Vagina (tissue), 2 donors: Measurements from ENCODE around the gene ACIN1. TPM values are rescaled to one million over a fixed set of nuclear protein-coding genes. Genes with fewer than 3 reads are reported as not detected.
A peak's percentile ranks its signal among the peaks of the same experiment; 100 is the strongest.

ENCODE experiments used
- DNase-seq, 2 donors: peaks; one replicate each; pipeline ENCODE4 v3.0.0-alpha.2; 2017; ENCODE audit errors: extremely low spot score in 2 of 2
- H3K27ac ChIP-seq: fragments of 200-600 bp; sonication (generic); one replicate; pipeline ENCODE4 v1.5.1; 2019
- H3K27me3 ChIP-seq: fragments of 200-600 bp; sonication (generic); one replicate; pipeline ENCODE4 v1.5.1; 2019
- H3K36me3 ChIP-seq, 2 donors: fragments of 200-600 bp; sonication (generic); one replicate each; pipeline ENCODE4 v1.5.1; 2017 to 2019
- H3K4me1 ChIP-seq: fragments of 200-600 bp; sonication (generic); one replicate; pipeline ENCODE4 v1.5.1; 2019
- H3K4me3 ChIP-seq, 2 donors: fragments of 200-600 bp; sonication (generic); 1 replicate in 1 of 2; 2 replicates in 1 of 2; pipeline ENCODE4 v1.5.1; 2016 to 2019
- H3K9me3 ChIP-seq: fragments of 200-600 bp; sonication (generic); one replicate; pipeline ENCODE4 v1.5.1; 2019
- POLR2A ChIP-seq, 2 donors: fragments of 450-650 bp; IDR thresholded peaks; one replicate each; pipeline ENCODE4 v1.6.1; 2017; ENCODE audit warnings: antibody characterized with exemption in 2 of 2, mild to moderate bottlenecking in 2 of 2, moderate library complexity in 2 of 2
- POLR2AphosphoS5 ChIP-seq, 2 donors: sonication (generic); formaldehyde crosslinking; IDR thresholded peaks; one replicate each; pipeline ENCODE4 v1.9.0; 2017; ENCODE audit warnings: antibody characterized with exemption in 2 of 2, mild to moderate bottlenecking in 2 of 2, low read depth in 1 of 2; ENCODE audit not compliant: insufficient read depth in 1 of 2
- intact Hi-C: fragments of 100-400 bp; cut with DNase I; formaldehyde crosslinking; loops from one replicate; pipeline ENCODE4 v1.15.1; 2023
- total RNA-seq: library from RNA; depleted of rRNA; stranded (reverse); fragments of >200 nt; gene quantifications from one replicate; pipeline ENCODE4 v1.2.3, GENCODE V29; 2016
- TF ChIP-seq, protein P1 (sequence below), 3 experiments: fragments of 450-650 bp in 2 of 3; fragments of 200-600 bp in 1 of 3; sonication (generic) in 1 of 3; IDR thresholded peaks; one replicate each; pipeline ENCODE4 v1.5.1; 2017 to 2019; ENCODE audit warnings: antibody characterized with exemption in 3 of 3, mild to moderate bottlenecking in 2 of 3, moderate library complexity in 2 of 3

The ACIN1 gene
- total RNA-seq, 1 donor from 2014 or later, result 121 TPM

DNA sequence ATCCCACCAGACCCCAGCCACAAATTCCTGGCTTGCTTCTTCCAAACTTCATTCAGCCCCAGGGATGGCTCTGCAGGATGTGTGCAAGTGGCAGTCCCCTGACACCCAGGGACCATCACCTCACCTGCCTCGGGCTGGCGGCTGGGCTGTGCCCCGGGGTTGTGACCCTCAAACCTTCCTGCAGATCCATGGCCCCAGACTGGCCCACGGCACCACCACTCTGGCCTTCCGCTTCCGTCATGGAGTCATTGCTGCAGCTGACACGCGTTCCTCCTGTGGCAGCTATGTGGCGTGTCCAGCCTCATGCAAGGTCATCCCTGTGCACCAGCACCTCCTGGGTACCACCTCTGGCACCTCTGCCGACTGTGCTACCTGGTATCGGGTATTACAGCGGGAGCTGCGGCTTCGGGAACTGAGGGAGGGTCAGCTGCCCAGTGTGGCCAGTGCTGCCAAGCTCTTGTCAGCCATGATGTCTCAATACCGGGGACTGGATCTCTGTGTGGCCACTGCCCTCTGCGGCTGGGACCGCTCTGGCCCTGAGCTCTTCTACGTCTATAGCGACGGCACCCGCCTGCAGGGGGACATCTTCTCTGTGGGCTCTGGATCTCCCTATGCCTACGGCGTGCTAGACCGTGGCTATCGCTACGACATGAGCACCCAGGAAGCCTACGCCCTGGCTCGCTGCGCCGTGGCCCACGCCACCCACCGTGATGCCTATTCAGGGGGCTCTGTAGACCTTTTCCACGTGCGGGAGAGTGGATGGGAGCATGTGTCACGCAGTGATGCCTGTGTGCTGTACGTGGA is 52.6 kb downstream of the ACIN1 start, which contains the start of gene PSMB11:
Gene PSMB11 (plus strand): TSS at position 51 of the 804 bp plus-strand sequence. CDS start 14 bp downstream, at position 65.
- H3K9me3 ChIP-seq, result no peaks in the 10 kb centered on the region
- H3K27ac ChIP-seq, result no peak within 1 kb of the TSS
- no peak for DNase-seq
- no peaks in the 10 kb centered on the region for H3K4me1 ChIP-seq
- no peaks in the 10 kb centered on the region for H3K36me3 ChIP-seq
- TF ChIP-seq, protein P1, sequence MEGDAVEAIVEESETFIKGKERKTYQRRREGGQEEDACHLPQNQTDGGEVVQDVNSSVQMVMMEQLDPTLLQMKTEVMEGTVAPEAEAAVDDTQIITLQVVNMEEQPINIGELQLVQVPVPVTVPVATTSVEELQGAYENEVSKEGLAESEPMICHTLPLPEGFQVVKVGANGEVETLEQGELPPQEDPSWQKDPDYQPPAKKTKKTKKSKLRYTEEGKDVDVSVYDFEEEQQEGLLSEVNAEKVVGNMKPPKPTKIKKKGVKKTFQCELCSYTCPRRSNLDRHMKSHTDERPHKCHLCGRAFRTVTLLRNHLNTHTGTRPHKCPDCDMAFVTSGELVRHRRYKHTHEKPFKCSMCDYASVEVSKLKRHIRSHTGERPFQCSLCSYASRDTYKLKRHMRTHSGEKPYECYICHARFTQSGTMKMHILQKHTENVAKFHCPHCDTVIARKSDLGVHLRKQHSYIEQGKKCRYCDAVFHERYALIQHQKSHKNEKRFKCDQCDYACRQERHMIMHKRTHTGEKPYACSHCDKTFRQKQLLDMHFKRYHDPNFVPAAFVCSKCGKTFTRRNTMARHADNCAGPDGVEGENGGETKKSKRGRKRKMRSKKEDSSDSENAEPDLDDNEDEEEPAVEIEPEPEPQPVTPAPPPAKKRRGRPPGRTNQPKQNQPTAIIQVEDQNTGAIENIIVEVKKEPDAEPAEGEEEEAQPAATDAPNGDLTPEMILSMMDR (IDR thresholded peaks at IDR 0.05), result no peak
- TF ChIP-seq POLR2AphosphoS5 (IDR thresholded peaks at IDR 0.05; ENCODE audit: insufficient read depth in 1 of 2, low read depth in 1 of 2), result no peak
- TF ChIP-seq POLR2A (IDR thresholded peaks at IDR 0.05), result no peak
- no peak within 1 kb of the TSS for H3K4me3 ChIP-seq
- no peaks in the 10 kb centered on the region for H3K27me3 ChIP-seq
- intact Hi-C loops, result no loop called here

DNA sequence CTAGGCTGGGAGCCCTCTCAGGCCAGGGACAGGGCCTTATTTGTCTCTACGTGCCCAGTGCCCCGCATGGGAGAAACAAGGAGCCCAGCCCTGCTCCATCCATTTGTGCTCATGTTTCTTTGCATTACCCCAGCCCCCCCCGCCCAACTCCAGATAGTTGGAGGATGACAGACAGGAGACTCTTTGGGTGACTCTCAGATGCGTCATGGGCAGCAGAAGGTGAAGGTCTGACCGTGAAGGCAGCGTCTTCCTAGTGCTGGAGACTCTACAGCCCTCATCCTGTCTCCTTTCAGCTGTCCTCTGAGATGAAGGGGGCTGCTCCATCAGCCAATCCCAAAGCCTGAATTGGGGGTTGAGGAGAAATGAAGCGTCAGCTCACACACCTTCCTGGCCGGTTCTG is 53.2 kb downstream of the ACIN1 start:
- DNase-seq, result no peak

DNA sequence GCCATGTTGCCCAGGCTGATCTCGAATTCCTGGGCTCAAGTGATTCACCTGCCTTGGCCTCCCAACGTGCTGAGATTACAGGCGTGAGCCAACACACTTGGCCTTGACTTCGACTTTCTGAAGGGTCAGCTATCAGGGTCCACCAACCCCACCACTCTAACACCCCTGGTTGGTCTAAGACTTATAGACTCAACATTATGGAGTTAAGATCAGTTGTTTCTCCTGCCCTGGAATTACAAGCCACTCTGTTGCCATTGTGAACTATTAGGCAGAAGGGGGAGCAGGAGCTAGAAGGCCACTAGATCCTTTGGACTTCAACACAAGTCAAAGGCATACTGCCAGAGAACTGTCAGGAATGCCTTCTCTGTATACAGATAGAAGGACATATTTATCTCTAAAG is 54.8 kb downstream of the ACIN1 start:
- Histone ChIP-seq H3K36me3 (no peaks in the 10 kb centered on the region), H3K27me3 (no peaks in the 10 kb centered on the region), H3K4me1 (no peaks in the 10 kb centered on the region), H3K27ac (no peak overlapping the region), H3K9me3 (no peaks in the 10 kb centered on the region), H3K4me3 (no peak overlapping the region)
- DNase-seq, result no peak
- intact Hi-C loops, result no loop called here
- TF ChIP-seq POLR2AphosphoS5 (IDR thresholded peaks at IDR 0.05; ENCODE audit: insufficient read depth in 1 of 2, low read depth in 1 of 2) (no peak), POLR2A (IDR thresholded peaks at IDR 0.05) (no peak)
- TF ChIP-seq, protein P1 (IDR thresholded peaks at IDR 0.05), result no peak

More for the DNA sequence above, 53.2 kb downstream of the ACIN1 start:
- Histone ChIP-seq H3K27me3 (no peaks in the 10 kb centered on the region), H3K4me1 (no peaks in the 10 kb centered on the region), H3K27ac (no peak overlapping the region), H3K9me3 (no peaks in the 10 kb centered on the region), H3K36me3 (no peaks in the 10 kb centered on the region), H3K4me3 (no peak overlapping the region)
- intact Hi-C loops, result no loop called here
- TF ChIP-seq, protein P1 (IDR thresholded peaks at IDR 0.05), result no peak
- TF ChIP-seq POLR2A (IDR thresholded peaks at IDR 0.05), result no peak
- no peak for TF ChIP-seq POLR2AphosphoS5 (IDR thresholded peaks at IDR 0.05; ENCODE audit: insufficient read depth in 1 of 2, low read depth in 1 of 2)

DNA sequence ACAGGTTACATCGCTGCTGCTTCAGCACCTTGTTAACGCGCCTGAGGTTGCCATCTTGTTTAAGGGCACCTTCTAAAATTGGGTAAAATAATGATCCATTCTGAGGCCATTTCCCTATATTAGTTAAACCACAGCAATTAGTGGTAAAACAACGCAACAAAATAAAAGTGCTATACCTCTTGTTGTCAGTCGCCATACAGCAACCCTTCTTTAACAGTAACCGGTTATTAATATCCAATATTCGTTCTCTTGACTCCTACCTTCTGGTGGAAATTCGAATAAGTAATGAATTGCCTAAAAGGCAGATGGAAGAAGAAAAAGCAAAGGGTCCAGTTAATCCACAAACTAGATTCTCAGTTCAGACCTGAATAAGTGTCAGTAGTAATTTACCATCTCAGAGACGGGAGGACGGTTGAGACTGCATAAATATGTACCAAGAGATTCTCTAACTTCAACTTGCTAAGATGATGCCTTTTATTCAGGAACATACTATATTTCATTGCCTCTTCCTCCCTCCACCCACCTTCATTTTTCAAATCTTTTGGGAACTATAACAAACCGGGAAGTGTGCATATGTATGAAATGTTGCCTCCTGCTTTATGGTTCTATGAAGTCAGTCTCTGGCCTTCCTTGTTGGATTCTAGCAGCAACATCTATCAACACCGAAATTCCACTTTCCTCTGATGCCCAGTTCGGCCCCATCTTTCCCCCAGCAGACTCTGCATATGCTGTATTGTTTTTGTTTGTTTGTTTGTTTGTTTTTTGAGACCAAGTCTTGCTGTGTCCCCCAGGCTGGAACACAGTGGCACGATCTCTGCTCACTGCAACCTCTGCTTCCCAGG is 59.4 kb downstream of the ACIN1 start:
- TF ChIP-seq POLR2A (IDR thresholded peaks at IDR 0.05), result no peak
- TF ChIP-seq, protein P1 (IDR thresholded peaks at IDR 0.05), result peak in 1 of 3 experiments; percentile 1
- no peak for TF ChIP-seq POLR2AphosphoS5 (IDR thresholded peaks at IDR 0.05; ENCODE audit: insufficient read depth in 1 of 2, low read depth in 1 of 2)
- H3K4me1 ChIP-seq, result peaks cover 10% of the 10 kb centered on the region
- H3K4me3 ChIP-seq, result peak overlapping the region; percentile 62 to 64

More for the DNA sequence above, 59.4 kb downstream of the ACIN1 start:
- Histone ChIP-seq H3K36me3 (peaks cover 0 to 28% of the 10 kb centered on the region in 2 donors), H3K27me3 (no peaks in the 10 kb centered on the region), H3K9me3 (no peaks in the 10 kb centered on the region), H3K27ac (peak overlapping the region; percentile 95)
- intact Hi-C loops, result no loop called here
- no peak for DNase-seq
